AG08396 (cell line): ENCODE measurements around the gene PIF1.
"Not testable (repeated sequence)": the region's sequence is repeated elsewhere in the genome, so short reads cannot be mapped to it uniquely, and the experiment has no call there.

Experiments
- DNase-seq: peaks from one replicate; pipeline ENCODE4 v3.0.0; 2012; ENCODE audit warnings: low spot score, mixed read lengths

Gene PIF1

DNA sequence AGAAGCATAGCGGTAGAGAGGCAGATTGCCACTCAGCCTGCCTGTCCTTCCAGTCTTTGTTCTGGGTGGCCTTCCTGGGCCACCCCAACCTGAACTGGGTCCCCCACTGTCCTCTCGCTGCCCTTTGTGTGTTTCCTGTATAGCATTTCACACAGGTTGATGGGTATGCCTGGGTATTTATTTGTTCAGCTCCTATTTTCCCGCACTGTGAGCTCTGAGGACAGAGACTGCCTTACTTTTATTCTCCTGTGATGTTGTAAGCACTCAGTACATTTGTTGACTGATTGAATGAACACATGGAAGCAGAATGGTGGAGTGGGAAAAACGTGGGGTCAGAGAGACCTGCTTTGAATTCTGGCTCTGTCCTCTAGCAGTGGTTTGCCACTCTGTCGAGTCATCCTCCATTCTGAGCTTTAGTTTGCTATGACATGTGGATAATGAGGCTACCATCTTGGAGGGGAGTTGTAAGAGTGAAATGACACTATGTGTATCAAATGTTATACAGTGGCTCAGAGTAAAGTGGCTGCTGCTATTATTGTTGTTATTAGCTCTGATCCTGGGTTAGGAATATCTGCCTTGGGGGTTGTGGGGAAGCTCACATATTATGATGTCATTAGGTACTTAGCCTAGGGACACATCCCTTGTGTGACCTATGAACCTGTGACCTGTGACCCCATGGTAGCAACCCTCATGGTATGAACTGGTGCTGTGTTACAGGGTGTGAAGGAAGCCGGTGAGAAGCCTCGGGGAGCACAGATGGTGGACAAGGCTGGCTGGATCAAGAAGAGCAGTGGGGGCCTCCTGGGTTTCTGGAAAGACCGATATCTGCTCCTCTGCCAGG lies 22.6 kb upstream of the PIF1 start:
- DNase-seq: no peak

DNA sequence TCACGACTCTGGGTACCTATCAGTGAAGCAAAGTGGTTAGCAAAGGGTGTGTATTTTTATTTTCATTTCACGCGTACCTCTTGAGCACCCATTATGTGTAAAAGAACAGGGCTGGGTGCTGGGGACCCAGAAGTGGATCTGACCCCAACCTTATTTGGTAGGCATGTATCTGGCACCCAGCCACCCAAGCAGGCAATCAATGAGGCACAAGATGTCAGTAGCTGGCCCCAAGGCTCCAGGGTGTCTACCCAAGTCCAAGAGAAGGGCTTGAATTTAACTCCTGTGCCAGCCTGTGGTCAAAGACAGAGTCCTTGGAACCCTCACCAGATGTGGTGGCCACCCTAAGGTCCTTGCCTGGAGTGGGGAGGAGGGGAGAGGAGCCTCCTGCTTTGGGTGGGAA lies 22.0 kb upstream of the PIF1 start:
- no peak for DNase-seq

DNA sequence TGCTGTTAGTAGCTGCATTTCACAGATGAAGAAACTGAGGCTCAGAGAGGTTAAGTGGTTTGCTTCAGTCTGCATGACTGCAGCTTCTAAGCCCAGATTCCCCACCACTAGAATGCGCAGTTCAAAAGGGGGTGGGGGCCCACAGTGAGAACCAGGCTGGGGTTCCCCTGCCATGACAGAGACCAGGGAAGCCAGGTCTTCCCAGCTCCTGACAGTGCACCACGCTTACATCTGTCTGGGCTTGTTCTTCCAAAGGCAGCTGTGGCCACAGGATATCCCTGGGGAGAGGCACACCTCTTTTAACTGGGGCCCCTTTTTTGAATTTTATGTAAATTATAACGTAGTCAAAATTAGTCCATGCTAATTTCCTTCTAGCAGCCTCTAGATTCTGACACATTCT lies 21.6 kb upstream of the PIF1 start:
- no peak for DNase-seq

DNA sequence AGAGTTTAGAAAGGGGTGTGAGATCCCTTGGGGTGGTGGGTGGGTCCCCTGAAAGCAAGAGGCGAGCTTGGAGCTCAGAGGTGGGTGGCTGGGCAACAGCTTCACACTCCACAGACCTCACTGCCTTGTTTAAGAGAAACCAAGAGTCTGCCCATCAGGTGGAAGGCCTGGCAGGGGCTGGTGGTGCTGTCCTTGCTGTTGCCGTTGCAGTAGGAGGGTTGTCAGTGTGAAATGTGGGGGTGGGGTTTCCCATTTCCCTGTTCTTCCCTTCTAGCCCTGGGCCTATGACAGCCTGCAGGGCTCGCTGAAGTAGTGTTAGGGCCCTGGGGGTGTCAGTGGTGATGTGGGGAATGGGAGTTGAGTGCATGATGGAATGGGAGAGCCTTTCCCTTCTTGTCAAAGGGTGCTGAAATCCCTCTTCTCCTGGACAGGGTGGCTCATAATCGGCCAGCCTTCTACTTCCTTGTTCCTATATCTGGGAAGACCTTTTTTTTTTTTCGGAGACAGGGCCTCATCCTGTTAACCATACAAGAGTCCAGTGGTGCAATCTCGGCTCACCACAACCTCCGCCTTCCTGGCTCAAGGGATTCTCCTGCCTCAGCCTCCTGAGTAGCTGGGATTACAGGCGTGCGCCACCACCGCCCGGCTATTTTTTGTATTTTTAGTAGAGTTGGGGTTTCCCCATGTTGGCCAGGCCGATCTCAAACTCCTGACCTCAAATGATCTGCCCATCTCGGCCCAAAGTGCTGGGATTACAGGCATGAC lies 20.6 kb upstream of the PIF1 start:
- DNase-seq: no peak

DNA sequence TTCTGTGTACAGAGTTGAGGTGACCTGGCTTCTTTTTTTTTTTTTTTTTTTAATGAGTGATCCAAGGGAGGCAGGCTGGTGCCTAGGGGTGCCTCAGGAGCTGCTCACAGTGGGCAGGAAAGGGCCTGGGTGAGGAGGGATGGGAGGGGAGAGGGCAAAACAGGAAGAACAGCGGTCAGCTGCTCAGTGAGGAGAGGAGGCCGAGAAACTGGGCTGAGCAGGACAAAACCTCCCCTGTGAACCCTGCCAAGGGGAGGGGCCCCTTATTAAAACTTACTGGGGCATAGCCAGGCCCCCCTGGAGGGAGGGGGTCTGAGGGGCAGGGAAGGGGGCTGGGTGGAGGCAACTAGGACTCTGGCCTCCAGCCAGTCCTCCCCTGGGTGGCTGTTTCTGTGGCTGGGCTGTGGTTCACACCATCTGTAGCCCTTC lies 19.8 kb upstream of the PIF1 start:
- DNase-seq: no peak

DNA sequence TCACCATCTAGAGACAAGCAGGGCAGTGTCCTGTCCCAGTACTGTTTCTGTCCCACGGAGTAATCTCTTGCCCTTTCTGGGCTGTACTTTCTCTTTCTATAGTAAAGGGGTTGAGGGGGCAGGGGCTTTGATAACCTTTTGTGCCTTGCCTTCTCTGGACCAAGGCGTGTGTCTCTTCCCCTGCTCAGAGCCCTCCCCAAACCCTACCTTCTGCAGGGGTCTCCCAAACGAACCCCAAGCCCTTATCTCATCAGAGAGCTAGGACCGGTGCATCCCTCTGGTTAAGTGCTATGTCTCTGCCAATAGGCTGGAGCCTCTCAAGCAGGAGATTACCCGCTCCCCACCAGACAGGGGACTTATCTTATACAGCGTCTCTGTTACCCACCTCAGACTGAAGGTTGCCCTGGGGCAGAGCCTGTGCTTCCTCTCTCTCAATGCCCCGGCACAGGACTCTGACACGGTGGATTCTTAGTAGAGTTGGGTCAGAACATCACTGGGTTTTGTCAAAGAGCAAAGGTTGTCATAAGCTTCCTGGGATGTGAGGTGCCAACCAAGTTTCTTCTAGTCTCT lies 19.2 kb upstream of the PIF1 start:
- DNase-seq: no peak

DNA sequence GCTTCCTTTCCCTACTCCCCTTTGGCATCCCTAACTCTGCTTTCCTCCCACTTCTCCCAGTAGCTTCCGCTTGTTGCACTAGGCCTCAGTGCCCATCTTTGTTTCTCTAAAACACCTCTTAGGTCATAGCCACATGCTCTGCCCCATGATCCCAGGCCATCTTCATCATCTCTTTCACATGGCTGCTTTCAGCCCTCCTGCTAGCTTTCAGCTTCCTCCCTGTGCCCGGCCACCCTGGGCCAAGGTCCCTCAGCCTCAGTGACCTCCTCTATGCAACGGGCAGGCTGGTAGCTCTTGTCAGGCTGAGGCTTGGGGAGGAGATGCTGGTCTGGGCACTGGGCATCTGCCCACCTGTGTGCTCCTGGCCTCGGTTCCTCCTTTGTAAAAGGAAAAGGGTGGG lies 18.5 kb upstream of the PIF1 start:
- no peak for DNase-seq

DNA sequence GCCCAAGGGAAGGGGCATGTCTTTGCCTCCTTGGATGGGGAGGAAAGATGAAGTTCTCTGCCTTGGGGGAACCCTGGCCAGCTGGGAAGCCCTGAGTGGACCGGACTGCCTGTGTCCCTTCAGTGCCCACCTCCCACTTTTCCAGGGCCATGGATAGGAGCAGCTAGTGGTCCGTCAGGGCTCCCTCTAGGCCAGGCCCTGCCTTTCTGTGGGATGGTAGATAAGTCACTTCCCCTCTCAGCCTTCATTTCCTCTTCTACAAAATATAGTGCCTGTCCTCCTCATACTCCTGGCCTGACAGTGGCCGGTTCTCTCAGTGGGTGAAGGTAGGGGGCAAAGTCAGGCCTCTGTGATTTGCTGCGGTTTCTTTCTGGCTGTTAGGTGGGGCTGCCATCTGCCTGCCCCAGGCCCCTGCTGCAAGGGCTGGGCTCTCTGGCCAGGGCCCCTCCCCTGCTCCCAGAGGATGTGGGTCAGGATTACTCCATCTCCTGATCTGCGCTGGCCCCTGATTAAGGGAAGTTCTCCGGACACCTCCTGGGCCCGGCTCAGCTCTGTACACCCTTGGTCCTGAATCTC lies 17.6 kb upstream of the PIF1 start:
- DNase-seq: peak; percentile 62

DNA sequence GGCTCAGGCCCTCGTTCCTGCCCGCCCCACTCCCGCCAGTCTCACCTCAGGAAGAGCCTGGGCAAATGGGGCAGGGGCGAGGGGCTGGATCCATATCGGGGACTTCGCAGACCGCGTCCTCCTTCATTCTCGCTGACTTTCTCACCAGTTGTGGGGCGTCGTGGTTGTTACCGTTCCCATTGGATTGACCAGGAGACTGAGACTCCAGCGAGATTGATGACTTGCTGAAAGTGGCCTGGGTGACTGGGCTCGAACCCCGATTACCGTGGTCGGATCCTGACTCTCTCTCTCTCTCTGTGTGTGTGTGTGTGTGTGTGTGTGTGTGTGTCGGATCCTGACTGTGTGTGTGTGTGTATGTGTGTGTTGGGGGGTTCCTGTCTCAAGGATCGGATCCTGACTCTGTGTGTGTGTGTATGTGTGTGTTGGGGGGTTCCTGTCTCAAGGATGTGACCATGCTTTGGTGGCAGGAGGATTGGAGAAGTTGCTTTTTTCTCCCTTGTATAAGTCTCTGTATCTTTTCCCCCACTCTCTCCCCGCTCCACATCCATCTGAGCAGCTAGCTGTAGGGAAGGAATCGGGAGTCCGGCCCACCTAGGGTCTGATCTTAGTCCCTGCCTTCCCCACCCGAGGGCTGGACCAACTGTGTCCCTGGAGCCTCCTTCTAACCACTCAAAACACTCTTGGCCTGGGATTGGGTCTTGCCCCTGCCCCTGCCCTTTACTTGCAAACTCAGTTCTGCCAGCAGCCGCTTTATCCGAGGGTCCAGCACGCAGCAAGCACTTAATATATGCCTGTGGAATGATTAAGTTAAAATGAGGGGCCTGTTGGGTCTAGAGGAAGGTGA lies 16.9 kb upstream of the PIF1 start:
- no peak for DNase-seq

DNA sequence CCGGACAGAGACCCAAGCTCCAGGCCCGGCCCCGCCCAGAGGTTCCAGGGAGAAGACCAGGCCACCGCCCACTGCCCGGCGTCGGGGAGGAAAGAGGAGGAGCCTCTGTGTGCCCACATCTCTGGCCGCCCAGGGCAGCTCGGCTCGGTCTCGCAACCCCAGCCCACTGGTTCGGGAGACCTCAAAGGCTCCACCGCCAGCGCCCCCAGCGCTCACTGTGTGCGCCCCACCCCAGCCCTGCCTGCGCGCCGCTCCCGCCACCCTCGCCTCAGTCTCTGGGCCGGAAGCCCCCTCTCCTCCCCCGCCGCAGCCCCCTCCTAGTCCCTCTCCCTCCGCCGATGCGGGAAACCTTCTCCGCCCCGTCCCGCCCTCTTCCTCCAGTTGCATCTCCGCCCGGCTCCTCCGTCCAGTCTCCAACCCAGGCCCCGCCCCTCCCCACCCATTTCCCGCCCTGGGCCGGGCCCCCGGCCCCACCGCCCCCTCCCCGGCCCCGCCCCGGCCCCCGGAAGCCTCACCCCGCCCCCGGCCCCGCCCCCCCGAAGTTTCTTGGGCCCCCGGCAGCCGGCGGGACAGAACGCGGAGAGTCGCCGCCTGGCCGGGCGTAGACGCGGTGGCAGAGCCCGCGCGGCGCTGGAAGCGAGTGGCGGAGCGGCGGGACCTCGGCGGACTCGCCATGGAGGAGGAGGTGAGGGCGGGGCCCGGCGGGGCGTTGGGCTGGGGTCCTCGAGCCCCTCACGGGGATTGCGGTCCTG lies 16.1 kb upstream of the PIF1 start, which contains the start of gene PLEKHO2:
TSS of gene PLEKHO2 (plus strand) at position 572 of the 752 bp plus-strand sequence. CDS start at position 674, 102 bp downstream.
- peak; percentile 97 for DNase-seq

DNA sequence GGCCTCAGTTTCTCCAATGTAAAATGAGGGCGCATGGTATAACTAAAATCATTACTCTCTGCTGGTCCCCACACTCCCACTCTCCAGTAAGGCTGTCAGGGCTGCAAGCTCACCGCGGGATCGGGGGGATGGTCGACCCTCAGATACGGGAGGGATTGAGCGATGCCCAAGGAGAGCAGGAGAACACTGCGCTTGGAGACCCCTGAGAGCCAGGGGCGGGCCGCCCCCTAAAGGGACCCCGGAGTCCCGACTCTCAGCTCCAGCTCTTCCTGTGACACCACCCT lies 15.6 kb upstream of the PIF1 start:
- DNase-seq: no peak

DNA sequence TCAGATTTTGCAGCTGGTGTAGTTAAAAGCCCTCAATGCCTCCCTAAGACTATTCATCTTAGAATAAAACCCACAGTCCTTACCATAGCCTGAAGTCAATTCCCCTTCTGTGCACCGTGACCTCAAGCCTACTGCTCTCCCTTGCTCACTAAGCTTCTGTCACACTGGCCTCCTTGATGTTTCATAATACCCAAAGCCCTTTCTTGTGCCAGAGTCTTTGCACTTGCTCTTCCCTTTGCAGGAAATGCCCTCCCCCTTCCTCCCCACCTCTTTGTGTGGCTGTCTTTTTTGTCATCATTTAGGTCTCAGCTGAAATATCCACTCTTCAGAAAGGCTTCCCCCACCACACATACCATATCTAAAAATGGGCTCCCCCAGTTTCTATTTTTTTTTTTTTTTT lies 12.1 kb upstream of the PIF1 start:
- no peak for DNase-seq

DNA sequence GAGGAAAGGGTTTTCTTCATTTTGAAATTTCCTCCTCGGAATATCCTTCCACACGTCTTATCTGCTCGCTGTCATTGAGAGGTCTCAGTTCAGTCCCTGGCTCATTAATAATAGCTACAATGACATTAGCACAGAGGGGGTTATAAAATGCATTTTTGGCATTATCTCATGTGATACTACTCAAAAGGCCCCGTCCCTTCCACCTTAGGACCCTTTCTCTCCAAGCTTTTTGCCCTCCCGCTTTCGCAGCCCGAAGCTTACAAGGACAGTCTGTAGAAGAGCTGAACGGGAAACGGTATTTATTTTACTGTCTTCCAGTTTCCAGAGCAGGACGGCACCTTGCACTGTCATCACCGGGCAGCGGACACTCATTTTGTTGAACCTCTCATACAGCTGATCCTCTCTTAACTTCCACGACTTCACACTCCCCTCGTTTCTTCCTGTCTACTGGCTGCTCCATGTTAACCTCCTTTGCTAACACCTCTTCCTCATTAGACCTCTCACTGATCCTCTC lies 10.6 kb upstream of the PIF1 start:
- no peak for DNase-seq

DNA sequence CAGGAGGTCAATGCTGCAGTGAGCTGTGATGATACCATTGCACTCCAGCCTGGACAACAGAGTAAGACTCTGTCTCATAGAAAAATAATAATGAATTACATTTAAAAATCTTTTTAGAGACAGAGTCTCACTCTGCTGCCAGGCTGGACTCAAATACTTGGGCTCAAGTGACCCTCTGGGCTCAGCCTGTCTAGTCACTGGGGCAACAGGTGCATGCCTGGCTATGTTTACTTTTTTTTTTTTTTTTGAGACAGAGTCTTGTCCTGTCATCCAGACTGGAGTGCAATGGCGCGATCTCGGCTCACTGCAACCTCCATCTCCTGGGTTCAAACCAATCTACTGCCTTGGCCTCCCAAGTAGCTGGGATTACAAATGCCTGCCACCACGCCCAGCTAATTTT lies 8.2 kb upstream of the PIF1 start:
- DNase-seq: no peak

DNA sequence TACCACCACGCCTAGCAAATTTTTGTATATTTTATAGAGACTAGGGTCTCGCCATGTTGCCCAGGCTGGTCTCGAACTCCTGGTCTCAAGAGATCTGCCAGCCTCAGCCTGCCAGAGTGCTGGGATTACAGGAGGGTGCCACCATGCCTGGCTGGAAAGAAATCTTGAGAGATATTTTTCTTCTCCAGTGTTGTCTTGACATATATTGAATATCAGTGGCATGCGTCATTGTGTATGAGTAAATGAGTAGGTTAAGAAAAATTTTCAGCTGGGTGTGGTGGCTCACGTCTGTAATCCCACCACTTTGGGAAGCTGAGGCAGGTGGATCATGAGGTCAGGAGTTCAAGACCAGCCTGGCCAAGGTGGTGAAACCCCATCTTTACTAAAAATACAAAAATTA lies 3.5 kb upstream of the PIF1 start:
- DNase-seq: no peak

DNA sequence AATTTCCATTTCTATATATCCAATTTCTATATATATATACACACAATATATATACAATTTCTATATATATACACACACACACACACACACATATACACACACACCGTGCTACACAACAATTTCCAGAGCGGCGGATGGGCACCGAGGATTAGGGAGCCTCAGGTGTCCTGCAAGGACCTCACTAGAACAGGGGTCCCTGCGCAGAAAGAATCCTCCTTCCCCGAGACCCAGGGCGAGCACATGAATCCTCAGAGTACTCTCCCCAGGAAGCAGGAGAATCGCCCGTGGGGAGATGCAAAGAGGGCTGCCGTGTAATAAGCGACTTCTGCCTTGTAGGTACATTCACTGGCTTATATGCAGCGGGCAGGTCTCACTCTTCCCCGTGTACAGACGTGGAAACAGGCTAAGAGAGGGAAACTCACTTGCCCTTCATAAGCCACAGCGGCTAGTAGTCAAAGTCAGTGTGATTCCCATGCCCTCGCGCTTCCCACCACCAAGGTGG lies 467 bp downstream of the PIF1 start:
- DNase-seq: no peak

DNA sequence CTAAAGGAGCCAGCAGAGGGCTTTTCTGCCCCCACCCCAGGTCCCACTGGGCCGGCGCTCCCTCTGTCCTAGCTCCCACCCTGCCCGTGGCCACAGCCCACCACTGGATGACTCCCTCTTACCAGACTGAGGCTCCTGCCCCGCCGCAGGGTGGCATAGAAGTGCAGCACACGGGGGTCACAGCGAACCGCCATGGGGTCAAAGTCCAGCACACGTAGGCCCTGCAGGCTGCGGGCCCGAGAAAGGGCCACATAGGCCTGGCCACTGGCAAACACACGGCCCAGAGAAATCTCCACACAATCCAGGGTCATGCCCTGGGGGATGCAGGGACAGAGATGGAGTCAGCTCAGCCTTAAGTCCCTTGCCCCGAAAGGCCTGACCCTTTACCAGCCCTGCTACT lies 9.0 kb downstream of the PIF1 start:
- DNase-seq: no peak

DNA sequence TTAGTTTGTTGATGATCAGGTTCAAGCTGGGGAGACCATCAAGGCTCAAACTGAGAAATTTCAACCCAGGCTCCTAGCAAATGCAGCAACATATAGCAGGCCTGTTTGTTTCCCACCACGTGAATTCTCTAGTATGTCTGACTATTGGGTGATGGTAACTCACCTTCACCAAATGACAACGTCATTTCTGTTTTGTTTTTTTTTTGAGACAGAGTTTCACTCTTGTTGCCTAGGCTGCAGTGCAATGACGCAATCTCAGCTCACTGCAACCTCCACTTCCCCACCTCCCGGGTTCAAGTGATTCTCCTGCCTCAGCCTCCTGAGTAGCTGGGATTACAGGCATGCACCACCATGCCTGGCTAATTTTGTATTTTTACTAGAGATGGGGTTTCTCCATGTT lies 10.5 kb downstream of the PIF1 start:
- DNase-seq: not testable (repeated sequence)

DNA sequence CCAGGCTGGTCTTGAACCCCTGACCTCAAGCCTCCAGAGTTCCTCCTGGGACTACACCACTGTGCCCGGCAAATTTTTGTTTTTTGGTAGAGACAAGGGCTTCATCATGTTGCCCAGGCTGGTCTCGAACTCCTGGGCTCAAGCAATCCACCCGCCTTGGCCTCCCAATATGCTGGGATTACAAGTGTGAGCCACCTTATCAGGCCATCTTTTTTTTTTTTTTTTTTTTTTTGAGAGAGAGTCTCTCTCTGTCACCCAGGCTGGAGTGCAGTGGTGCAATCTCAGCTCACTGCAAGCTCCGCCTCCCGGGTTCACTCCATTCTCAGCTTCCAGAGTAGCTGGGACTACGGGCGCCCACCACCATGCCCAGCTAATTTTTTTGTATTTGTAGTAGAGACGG lies 11.2 kb downstream of the PIF1 start:
- DNase-seq: not testable (repeated sequence)

DNA sequence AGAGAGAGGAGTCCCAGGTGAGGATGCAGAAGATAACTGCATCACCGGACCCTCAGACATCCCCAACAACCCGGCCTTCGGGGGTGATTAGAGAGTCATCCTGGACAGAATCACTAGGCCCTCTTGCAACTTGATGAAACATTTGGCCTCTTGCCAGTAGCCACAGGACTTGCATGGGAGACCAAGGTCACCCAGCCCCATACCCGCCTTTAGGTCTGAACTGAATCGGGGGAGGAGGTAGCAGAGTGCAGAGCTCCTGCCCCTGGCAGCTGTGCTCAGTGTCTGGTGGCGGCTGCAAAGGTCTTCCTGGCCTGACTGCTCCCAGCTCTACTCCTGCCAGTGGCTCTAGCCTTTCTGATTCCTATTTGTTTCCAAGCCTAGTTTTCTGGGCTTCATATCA lies 12.4 kb downstream of the PIF1 start:
- DNase-seq: no peak
